ENCODE measurements around the gene EML4.

EML4 gene

GRCh38 chr2:42382144-42382543 is 213.0 kb downstream of the EML4 start:
- no peak for TF ChIP-seq CTCF (IDR thresholded peaks at IDR 0.05; ENCODE audit: borderline replicate concordance, control extremely low read depth, extremely low read depth, insufficient read depth, missing control alignments)
- no peak for DNase-seq (ENCODE audit: low spot score)
- in situ Hi-C loops (cut with MboI; ENCODE audit: low sequenced_read_pairs, unreplicated experiment): no loop called here

All from GM13976 (cell line).